ENCODE results near the gene TTLL10.

The TTLL10 gene

DNA sequence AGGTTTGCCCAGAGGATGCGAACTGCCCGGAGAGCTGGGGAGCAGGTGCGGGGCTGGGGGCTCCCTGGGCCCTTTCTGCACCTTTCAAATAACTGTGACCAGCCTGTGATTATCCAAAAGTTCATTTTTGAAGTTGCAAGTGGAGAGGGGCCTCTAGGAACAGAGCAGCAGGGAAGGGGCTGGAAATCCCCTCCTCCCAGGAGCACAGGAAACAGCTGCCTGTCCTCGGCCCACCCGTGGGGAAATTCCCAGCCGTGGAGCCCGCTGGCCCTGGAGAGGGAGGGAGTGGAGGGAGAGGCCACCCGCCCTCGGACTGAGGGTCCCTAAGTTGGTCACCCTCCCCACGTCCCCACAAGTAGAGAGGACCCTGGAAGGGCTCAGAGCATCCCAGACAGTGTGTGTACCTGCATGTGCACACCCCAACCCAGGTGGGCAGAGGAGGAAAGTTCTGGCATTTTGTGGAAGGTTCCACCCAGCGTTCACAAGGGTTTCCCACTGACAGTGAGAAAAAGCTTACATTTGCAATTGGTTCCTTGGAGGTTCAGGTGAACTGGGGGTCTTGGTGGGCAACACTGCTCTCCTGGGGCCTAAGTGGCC, 41.5 kb downstream of the TTLL10 start:
- DNase-seq (ENCODE audit: low read depth, low spot score): no peak
- H3K27ac ChIP-seq: no peak overlapping the region

DNA sequence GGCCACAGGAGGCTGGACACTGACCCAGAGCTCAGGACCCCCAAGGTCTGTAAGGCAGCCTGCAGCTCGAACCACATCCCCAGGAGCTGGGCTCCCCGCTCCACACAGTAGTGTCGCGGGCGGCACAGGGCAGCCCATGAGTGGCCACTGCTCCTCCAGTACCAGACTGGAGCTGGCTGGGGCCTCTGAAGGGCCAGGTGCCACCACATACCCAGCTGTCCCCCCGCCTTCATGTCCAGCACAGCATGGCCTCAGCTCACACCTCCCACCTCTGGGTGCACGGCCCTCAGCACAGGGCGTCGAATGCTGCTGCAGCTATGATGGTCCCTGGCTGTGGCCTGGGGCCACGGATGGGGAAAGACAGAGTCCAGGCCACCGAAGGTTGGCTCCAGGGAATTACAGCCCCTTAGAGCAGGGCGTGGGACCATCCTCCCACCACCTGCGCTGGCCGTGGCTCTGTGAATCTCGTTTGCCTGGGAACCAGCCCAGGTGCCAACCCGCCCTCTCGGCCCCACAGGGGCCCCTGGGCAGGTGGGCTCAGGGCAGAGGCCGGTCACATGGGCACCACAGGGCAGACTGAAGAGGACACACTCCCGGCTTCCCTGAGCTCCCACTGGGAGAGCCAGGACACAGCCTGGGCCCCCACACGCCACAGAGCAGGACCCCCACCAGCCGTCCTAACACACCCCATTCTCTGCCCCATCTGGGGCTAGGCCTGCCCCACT, 42.4 kb downstream of the TTLL10 start:
- no peak overlapping the region for H3K27ac ChIP-seq
- no peak for DNase-seq (ENCODE audit: low read depth, low spot score)

DNA sequence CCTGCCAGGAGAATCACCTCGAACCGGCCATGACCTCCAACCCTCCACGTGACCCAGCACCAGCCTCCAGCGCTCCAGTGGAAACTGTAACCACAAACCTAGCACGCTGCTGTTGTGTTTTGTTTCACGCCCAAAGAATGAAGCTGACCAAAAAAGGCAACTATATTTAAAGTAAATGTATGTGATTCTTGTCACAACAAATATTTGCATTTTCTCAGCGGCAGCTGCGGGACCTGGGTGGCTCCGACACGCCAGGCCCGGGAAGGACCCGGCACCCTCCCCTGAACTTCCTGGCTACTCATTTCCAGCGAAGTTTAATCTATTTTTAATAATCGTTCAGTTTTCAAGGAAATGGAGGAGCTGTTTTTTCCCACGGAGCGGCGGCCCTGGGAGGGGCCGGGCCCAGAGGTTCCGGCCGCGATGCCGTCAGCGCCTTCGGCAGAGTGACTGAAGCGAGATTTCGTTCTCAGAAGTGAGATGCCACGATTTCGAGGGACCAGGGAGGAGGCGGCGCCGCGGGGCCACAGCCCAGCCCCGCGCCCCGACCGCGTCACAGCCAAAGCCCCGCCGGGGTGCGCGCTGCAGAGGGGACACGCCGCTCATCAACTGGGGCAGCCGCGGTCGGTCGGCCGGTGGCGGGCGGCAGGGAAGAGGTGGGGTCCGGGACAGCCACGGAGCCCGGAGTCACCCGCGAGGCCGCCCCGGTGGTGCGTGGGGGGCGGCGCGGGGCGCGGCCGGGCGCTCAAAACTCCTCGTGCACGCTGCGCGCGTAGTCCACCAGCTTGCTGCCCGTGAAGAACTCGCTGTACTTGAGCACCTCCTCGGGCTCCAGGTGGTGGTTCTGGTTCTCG, 43.3 kb downstream of the TTLL10 start:
- no peak for DNase-seq (ENCODE audit: low read depth, low spot score)
- H3K27ac ChIP-seq: no peak overlapping the region

DNA sequence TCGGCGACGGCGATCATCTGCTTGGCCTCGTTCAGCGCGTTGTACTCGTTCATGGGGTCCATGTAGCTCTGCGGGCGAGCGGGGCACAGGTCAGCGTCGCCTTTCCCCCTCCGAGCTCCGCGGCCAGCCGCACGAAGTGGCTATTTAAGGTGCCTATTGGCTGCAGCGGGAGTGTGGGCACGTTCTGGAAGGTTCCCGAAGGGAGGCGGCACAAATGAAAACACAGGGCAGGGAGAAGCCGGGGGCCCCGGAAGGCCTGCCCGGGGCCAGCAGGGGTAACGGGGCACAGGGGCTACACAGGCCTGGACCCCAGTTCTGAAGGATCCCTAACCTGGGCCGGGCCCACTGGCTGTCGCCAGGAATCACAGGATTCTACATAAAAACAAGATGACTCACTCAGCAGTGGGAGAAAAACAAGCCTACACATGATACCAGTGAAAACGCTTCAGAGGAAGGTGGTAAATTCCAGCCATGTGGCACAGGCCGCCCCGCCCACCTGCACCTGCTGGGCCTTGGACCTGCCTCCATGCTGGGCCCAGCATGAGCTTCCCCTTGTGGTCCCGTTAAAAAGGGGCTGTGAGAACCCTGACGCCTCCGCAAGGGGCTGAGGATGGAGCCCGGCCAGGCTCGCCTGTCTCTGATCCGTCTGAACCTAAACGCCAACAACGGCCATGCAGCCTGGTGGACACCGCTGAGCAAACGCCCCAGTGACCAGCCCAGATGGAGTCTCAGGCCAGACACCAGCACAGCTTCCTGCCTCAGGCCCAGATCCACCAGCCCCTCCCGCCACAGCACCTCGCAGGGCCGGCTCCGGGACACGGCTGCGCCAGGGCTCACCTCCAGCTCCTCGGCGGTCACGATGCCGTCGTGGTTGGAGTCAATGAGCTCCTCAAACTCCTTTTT, 44.2 kb downstream of the TTLL10 start:
- peak; percentile 39 for DNase-seq (ENCODE audit: low read depth, low spot score)
- H3K27ac ChIP-seq: no peak overlapping the region

DNA sequence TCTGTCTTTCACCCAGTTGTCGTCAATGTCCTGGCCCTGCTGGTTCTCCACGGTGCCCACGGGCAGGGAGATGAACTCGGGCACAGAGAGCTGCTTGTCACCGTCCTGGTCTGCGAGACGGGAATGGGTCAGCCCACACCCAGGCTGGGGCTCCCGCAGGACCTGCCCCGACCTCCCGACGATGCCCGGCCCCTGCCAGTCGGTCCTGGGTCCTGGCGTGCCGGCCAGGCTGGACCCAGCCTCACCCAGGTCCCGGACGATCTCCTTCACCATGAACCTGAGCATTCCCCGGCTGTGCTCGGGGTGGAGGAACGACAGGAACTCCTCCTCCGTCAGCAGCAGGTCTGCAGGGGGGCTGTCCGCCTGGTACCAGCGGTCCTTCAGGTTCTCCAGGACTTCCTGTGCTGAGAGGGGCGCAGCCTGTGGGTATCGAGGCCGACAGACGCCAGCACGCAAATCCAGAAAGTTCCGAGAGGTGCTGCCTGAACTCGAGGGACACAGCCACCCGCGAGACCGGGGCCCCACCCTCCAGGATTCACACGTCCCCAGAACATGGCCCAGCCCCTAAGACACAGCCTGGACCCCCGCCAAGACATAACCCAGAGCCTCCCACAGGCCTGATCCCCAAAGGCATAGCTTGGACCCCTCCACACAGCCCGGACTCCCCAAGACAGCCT, 45.0 kb downstream of the TTLL10 start:
- no peak for DNase-seq (ENCODE audit: low read depth, low spot score)
- H3K27ac ChIP-seq: no peak overlapping the region

DNA sequence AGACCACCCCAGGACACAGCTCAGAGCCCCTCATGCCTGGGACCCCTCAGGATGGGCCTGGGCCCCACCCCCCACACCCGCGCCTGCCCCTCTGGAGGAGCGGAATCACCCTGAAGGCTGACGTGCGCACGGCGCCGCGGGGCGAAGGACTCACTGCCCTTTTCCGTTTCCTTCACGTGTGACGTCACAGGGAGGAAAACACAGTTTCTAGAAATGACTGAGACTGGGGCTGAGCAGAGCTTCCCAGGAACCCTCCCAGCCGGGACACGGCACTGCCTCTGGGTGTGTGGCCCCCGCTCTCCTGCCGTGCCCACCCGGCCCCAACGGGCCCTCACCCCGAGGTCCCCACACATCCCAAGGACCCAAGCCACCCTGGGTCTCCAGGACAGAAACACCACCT, 45.7 kb downstream of the TTLL10 start:
- DNase-seq (ENCODE audit: low read depth, low spot score): no peak
- H3K27ac ChIP-seq: no peak overlapping the region

DNA sequence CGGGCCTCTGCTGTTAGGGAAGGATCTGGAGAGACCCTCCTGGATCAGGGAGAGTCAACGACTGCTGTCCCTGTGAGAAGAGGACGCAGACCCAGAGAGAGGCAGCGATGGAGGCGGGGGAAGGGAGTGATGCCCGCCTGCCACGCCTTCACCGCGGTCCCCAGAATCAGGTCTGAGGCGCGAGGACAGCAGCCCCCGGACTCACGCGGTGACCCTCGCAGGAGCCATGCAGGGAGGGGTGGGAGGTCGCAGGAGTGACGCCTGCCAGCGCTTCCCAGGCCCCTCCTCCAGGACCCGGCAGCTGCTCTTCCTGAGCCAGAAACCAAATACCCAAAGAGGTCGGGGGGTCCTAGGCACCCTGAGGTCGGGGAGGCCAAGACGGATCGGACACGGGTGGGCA, 46.5 kb downstream of the TTLL10 start:
- H3K27ac ChIP-seq: no peak overlapping the region
- DNase-seq (ENCODE audit: low read depth, low spot score): no peak

DNA sequence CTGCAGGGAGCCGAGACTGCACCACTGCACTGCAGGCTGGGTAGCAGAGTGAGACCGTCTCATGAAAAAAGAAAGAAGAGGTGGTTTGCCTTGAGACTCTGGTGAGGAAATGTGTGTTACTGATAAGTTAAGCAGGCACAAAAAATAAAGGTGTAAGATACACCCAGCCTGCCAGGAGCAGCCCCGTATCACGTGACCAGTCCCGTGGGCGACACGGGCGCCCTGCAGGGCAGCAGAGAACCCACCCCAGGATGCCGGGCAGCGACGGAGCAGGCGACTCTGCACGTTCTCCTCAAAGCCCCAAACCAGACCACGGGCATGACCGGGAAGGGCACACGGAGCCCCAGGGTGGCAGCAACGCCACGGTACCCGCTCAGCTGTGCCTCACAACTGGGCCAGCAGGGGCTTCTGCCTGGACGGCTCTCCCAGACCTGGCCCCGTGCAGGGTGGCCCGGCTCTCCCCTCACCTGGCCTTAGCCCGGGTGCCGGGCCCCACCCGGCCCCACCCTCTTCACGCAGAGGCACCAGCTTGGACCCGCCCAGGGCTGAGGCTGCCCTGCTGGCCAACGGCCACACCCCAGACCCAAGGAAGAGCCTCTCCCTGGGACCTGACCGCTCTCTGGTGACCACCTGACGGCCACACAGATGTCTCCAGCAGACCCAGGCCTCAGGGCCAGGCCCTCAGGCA, 48.4 kb downstream of the TTLL10 start:
- no peak overlapping the region for H3K27ac ChIP-seq
- DNase-seq (ENCODE audit: low read depth, low spot score): no peak

DNA sequence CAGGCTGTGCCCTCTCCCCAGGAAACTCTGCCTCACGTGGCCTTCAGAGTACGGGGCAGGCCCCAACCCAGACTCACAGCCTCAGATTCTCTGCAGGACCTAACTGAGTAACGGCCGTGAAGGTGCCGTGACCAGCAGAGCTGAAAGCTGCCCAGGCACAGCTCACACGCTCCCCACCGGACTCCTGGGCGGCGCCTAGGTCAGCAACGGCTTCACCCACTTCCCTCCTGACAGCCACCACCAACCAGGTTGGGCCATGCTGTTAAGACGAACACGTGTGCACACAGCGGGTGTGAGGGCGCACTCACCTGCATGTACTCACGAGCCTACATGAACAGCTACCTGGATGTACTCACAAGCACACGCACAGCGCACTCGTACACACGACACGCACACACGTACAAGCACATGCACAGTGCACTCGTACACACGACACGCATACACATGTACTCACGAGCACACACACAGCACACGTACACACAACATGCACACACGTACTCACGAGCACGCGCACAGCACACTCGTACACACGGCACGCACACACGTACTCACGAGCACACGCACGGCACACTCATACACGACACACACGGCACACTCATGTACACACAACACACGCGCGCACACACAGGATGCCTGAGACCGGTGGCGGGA, 49.0 kb downstream of the TTLL10 start:
- H3K27ac ChIP-seq: no peak overlapping the region
- DNase-seq (ENCODE audit: low read depth, low spot score): no peak

DNA sequence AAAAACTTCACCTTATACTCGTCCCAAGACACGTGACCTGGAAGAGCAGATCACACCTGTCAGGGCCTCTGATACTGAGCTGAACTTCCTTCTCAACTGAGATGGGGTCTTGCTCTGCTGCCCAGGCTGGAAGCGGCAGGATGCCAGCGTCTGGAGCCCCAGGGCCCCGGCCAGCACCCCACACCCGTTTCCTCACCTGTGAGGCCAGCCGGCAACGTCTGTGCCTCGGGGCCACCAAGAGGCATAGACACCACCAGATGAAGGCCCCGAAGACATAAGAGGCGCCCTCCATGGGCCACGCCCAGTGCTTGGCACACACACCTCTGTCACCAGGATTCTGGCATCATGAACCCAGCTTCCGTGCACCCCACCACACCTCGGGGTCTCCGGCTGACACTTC, 49.6 kb downstream of the TTLL10 start:
- H3K27ac ChIP-seq: no peak overlapping the region
- DNase-seq (ENCODE audit: low read depth, low spot score): no peak

DNA sequence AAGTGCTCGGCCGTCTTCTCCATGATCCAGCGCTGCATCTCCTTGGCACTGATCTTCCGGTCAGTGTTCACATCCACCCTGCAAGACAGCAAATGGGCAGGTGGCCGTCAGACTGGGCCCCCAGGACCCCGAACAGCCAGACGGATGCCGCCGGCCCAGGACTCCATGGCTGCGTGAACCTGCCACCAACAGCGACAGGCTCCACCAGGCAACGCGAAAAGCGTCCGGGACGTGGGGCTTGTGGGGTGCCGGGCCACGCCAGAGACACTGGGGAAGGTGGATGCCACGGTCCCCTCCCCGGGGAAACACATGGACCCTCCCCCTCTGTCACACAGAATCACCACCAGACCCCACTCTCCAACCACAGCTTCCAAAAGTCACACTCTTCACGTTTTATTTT, 50.2 kb downstream of the TTLL10 start:
- DNase-seq (ENCODE audit: low read depth, low spot score): no peak
- no peak overlapping the region for H3K27ac ChIP-seq

DNA sequence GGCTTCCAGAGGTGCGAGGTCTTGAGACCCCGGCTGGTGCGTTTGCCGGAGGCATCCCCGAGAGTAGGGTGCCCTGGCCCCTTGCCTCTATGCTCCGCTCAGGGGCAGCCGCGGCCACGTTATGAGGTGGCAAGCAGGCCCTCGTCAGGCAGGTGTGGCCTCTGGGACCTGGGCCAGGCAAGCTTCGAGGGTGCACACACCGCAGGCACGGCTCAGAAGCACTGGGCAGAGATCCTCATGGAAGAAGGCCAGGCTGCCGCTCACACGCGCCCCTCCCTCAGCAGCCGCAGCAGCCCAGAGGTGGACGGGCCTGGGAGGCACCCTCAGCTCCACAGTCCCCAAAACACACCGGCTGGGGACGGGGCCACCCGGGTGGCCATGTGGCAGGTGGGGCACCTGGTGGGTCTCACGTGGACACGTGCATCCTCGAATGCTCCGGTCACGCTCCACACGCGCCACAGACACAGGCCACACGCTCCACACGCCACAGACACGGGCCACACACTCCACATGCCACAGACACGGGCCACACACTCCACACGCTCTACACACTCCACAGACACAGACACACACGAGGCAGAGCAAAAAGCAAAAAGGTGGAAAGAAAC, 51.7 kb downstream of the TTLL10 start:
- DNase-seq (ENCODE audit: low read depth, low spot score): no peak
- no peak overlapping the region for H3K27ac ChIP-seq

DNA sequence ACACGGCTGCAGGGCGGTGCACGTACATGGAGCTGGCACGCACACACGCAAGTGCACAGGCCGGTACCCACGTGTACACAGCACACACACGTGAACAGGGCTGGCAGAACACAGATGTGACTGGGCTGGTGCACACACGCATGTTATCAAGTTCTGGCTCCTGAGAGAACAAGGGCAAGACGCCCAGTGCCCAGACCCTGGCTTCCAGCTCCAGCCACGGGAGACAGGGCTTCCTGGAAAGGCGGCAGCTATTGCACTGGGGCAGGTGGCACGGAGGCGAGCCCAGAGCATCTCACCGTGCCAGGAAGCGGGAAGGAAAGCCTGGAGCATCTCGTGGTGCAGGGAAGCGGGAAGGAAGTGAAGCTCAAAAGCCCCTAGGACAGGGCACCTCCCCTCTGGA, 52.2 kb downstream of the TTLL10 start:
- H3K27ac ChIP-seq: no peak overlapping the region
- DNase-seq (ENCODE audit: low read depth, low spot score): no peak

DNA sequence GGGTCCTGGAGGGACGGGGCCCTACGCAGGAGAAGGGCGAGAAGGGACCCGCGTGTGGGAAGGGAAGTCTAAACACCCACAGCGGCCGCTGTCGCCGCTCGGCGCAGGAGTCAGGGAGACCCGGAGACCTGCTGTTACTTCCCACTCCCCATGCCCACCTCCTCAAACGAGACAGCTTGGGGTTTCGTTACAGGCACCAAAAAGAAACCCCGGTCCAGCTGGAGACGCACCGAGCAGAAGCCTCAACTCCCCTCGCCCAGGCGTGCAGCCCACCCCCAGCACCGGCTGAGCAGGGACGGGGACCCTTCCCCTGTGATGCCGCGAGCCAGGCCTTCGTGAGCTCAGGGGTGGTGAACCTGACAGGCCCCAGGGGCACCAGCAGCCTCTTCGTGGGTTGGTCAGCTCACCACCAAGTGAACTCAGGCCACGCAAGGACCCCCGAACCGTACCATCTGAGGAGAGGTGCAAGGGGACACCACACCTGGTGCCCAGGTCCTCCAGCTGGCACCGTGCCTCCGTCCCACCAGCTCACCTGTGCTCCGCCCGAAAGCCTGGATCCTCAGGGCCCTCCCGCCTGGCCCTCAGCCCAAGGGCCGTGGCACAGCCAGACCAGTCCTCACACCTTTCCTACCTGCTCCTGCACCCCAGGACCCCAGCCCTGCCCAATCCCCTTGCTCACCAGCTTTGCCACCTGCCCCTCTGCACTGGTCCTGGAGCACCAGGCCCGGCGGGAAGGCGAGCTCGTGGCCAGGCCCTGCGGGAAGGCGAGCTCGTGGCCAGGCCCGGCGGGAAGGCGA, 53.1 kb downstream of the TTLL10 start:
- DNase-seq (ENCODE audit: low read depth, low spot score): no peak

DNA sequence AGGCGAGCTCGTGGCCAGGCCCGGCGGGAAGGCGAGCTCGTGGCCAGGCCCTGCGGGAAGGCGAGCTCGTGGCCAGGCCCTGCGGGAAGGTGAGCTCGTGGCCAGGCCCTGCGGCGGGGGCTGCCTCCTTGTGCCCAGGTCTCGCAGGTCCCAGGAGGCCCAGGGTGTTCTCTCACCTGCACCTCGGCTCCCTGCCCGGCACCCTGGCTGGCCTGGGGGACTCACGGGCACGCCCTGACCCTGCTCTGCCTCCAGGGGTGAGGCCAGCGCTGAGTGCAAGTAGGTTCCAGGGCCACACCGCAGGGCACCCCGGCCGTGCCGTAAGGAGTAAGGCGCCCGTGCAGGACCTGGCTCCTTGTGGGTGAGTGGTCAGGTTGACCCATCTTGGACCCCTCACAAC, 53.7 kb downstream of the TTLL10 start:
- no peak overlapping the region for H3K27ac ChIP-seq
- no peak for DNase-seq (ENCODE audit: low read depth, low spot score)

More for the DNA sequence above, 53.1 kb downstream of the TTLL10 start:
- H3K27ac ChIP-seq: no peak overlapping the region

DNA sequence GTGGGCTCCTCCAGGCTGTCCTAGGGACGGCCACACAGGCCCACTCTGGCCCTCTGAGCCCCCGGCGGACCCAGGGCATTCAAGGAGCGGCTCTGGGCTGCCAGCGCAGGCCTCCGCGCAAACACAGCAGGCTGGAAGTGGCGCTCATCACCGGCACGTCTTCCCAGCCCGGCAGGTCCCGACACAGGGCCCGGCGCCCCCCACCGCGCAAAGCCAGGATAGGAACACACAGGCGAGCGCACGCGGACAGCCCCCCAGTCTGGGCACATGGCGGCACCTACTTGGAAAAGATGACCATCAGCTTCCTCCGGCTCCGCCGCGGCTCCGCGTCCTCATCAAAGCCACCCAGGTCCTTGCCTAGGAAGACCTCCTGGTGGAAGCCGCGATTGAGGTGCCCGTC, 54.5 kb downstream of the TTLL10 start:
- no peak overlapping the region for H3K27ac ChIP-seq
- DNase-seq (ENCODE audit: low read depth, low spot score): no peak

DNA sequence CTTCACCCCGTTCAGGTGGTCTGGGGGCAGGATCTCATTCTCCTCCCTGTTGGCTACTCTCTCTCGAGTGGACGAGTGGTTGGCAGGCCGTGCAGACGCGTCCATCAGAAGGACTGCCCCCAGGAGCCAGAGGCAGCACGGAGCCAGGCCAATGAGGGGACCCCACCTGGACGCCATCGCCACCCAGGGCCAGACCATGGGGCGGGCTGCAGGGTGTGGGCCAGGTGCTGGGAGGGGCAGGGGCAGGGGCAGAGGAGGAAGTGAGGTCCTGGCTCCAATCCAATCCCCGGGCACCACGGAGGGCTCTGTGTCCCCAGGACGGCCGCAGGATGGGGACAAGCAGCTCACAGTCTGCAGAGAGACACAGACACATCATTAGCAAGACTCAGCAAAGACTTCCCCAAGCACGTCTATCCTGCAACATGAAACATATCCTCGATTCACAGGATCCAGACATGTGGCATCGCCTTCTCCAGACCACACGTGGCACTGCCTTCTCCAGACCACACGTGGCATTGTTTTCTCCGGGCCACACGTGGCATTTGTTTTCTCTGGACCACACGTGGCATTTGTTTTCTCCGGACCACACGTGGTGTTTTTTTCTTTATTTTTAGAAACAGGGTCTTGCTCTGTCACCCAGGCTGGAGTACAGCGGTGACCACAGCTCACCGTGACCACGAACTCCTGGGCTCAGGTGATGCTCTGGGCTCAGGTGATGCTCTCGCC, 55.1 kb downstream of the TTLL10 start:
- DNase-seq (ENCODE audit: low read depth, low spot score): no peak
- no peak overlapping the region for H3K27ac ChIP-seq
